IPS DF 19.7 (cell line): ENCODE measurements around the gene ZNRF2.

ENCODE experiments used
- DNase-seq: peaks from one replicate; pipeline ENCODE4 v3.0.0-alpha.2; 2013; ENCODE audit warnings: low read depth, low spot score

The ZNRF2 gene

GRCh38 chr7:30284298-30285066 lies at the start of gene ZNRF2:
Gene ZNRF2, plus strand, starts transcription at chr7:30284597. Its CDS starts 761 bp downstream, at chr7:30285358.
- DNase-seq = peak; percentile 94

- DNase-seq = no peak
Measured at GRCh38 chr7:30237271-30237695, 47.1 kb upstream of the ZNRF2 start.

GRCh38 chr7:30238721-30239441 lies 45.5 kb upstream of the ZNRF2 start:
- DNase-seq = no peak

GRCh38 chr7:30240106-30240800 lies 44.1 kb upstream of the ZNRF2 start:
- no peak for DNase-seq

GRCh38 chr7:30241767-30242166 lies 42.6 kb upstream of the ZNRF2 start:
- no peak for DNase-seq

- DNase-seq = no peak
Measured at GRCh38 chr7:30244340-30244739, 40.1 kb upstream of the ZNRF2 start.

- DNase-seq = no peak
Measured at GRCh38 chr7:30245913-30246312, 38.5 kb upstream of the ZNRF2 start.

- DNase-seq = no peak
Measured at GRCh38 chr7:30246392-30246791, 38.0 kb upstream of the ZNRF2 start.

GRCh38 chr7:30247541-30248401 lies 36.6 kb upstream of the ZNRF2 start:
- no peak for DNase-seq

- no peak for DNase-seq
Measured at GRCh38 chr7:30249316-30249715, 35.1 kb upstream of the ZNRF2 start.

- no peak for DNase-seq
Measured at GRCh38 chr7:30249986-30250774, 34.2 kb upstream of the ZNRF2 start.

- no peak for DNase-seq
Measured at GRCh38 chr7:30251708-30252329, 32.6 kb upstream of the ZNRF2 start.

GRCh38 chr7:30252885-30253795 lies 31.3 kb upstream of the ZNRF2 start:
- DNase-seq = no peak

- no peak for DNase-seq
Measured at GRCh38 chr7:30253796-30254165, 30.6 kb upstream of the ZNRF2 start.

GRCh38 chr7:30254248-30254647 lies 30.1 kb upstream of the ZNRF2 start:
- DNase-seq = no peak

GRCh38 chr7:30254717-30255063 lies 29.7 kb upstream of the ZNRF2 start:
- DNase-seq = no peak

GRCh38 chr7:30255064-30255769 lies 29.2 kb upstream of the ZNRF2 start:
- DNase-seq = no peak

GRCh38 chr7:30256349-30256858 lies 28.0 kb upstream of the ZNRF2 start:
- DNase-seq = no peak
